ENCODE data around the gene ADGRV1.

Gene ADGRV1

GRCh38 chr5:91150636-91151035 lies 592.0 kb downstream of the ADGRV1 start:
- DNase-seq: no peak

- DNase-seq: no peak
Measured at GRCh38 chr5:91151947-91152346, 593.4 kb downstream of the ADGRV1 start.

- no peak for DNase-seq
Measured at GRCh38 chr5:91154338-91154737, 595.7 kb downstream of the ADGRV1 start.

GRCh38 chr5:91155274-91155673 lies 596.7 kb downstream of the ADGRV1 start:
- no peak for DNase-seq

GRCh38 chr5:91156242-91156641 lies 597.6 kb downstream of the ADGRV1 start:
- DNase-seq: peak in 1 of 2 donors; percentile 42

GRCh38 chr5:91158011-91158410 lies 599.4 kb downstream of the ADGRV1 start:
- DNase-seq: no peak

GRCh38 chr5:91159647-91160046 lies 601.0 kb downstream of the ADGRV1 start:
- DNase-seq: no peak

- peak in 1 of 2 donors; percentile 36 for DNase-seq
Measured at GRCh38 chr5:91160714-91161285, 602.2 kb downstream of the ADGRV1 start.

GRCh38 chr5:91162534-91163381 lies 604.2 kb downstream of the ADGRV1 start:
- DNase-seq: peak; percentile 95 to 98

GRCh38 chr5:91164424-91164823 lies 605.8 kb downstream of the ADGRV1 start:
- no peak for DNase-seq

- DNase-seq: no peak
Measured at GRCh38 chr5:91166059-91166807, 607.6 kb downstream of the ADGRV1 start.

- DNase-seq: no peak
Measured at GRCh38 chr5:91168859-91169258, 610.3 kb downstream of the ADGRV1 start.

- peak; percentile 85 for DNase-seq
Measured at GRCh38 chr5:91170266-91170665, 611.7 kb downstream of the ADGRV1 start.

- no peak for DNase-seq
Measured at GRCh38 chr5:91171322-91171721, 612.7 kb downstream of the ADGRV1 start.

GRCh38 chr5:91174396-91174795 lies 615.8 kb downstream of the ADGRV1 start:
- no peak for DNase-seq

GRCh38 chr5:91175708-91176107 lies 617.1 kb downstream of the ADGRV1 start:
- DNase-seq: no peak

- no peak for DNase-seq
Measured at GRCh38 chr5:91176288-91177016, 617.9 kb downstream of the ADGRV1 start.

GRCh38 chr5:91177085-91177484 lies 618.5 kb downstream of the ADGRV1 start:
- no peak for DNase-seq

GRCh38 chr5:91177639-91178038 lies 619.0 kb downstream of the ADGRV1 start:
- DNase-seq: no peak

GRCh38 chr5:91178461-91178860 lies 619.9 kb downstream of the ADGRV1 start:
- DNase-seq: peak in 1 of 2 donors; percentile 15

GRCh38 chr5:91179018-91179417 lies 620.4 kb downstream of the ADGRV1 start:
- no peak for DNase-seq

GRCh38 chr5:91180506-91180905 lies 621.9 kb downstream of the ADGRV1 start:
- DNase-seq: no peak

- peak; percentile 73 to 75 for DNase-seq
Measured at GRCh38 chr5:91182763-91183162, 624.2 kb downstream of the ADGRV1 start.
